ENCODE measurements around the gene PADI1.

Gene PADI1

DNA sequence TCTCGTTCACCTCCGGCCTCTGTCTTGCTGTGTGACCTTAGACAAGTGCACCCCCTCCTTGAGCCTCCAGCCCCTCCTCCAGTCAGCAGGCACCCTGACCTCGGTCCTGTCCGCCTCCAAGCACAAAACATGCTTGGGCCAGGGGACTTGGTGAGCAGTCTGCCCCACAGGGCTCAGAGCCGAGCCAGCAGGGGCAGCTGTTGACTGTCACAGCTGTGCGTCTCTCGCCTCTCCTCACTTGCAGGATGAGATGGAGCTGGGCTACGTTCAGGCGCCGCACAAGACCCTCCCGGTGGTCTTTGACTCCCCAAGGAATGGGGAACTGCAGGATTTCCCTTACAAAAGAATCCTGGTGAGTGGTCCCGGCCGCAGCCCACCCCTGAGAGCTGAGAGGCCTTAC lies 68.2 kb downstream of the PADI1 start:
- DNase-seq (ENCODE audit: low spot score): no peak

- peak; percentile 96 for DNase-seq (ENCODE audit: low spot score)
Measured at GRCh38 chr1:17274186-17275170, 69.5 kb downstream of the PADI1 start.

DNA sequence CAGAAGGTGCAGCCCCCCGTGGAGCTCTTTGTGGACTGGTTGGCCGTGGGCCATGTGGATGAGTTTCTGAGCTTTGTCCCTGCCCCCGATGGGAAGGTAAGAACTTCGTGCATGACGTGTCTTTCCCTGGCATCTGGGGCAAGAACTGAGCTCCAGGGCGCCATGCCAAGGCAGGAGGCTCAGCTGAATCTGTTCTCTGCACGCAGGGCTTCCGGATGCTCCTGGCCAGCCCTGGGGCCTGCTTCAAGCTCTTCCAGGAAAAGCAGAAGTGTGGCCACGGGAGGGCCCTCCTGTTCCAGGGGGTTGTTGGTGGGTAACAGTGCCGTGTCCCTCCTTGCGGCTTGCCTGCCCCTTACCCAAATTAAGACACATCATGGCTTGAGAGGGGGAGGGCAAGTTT lies 71.6 kb downstream of the PADI1 start:
- no peak for DNase-seq (ENCODE audit: low spot score)

DNA sequence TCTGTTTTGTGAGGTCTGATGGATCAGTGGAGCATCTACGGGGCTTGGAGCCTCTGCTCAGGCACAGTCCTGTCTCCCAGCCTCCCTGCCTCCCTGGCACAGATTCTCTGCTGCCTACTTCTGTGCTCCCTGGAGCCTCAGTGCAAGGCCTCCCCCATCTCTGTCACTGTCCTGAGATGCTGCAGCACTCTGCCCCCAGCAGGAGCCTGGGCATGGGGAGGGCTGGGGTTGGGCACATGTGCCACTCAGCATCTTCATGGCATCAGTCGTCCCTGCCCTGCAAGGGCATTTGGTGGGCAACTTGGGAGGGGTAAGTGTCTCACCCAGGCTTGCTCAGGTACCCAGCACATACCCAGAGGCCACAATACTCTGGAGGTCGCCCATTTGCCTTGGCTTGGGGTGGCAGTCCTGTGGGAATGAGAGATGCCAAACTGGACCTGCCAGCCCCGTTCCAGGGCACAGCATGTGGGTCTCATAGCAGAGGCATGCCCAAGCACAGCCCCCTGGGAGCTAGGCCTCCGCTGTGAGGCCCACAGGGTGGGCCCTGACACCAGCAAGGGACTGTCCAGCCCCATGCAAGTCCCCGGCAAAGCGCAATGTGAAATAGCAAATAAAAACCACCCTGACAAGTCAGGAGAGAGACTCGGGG lies 72.7 kb downstream of the PADI1 start:
- DNase-seq (ENCODE audit: low spot score): no peak

GRCh38 chr1:17278996-17279830 lies 74.3 kb downstream of the PADI1 start:
- no peak for DNase-seq (ENCODE audit: low spot score)

DNA sequence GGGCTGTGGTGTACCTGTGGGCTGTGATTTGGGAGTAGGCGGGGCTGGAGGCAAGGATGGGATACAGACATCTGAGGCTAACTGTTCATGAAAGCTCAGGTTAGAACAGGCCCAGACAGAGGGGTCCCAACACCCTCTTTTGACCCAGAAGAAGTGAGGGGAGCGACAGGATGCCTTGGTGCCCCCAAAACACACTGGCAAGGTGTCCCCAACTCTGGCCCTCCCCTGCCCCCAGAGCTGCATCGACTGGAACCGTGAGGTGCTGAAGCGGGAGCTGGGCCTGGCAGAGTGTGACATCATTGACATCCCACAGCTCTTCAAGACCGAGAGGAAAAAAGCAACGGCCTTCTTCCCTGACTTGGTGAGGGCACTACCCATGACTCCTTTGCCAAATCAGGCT lies 75.5 kb downstream of the PADI1 start:
- DNase-seq (ENCODE audit: low spot score): no peak

- DNase-seq (ENCODE audit: low spot score): no peak
Measured at GRCh38 chr1:17280894-17281293, 76.0 kb downstream of the PADI1 start.

- DNase-seq (ENCODE audit: low spot score): no peak
Measured at GRCh38 chr1:17281775-17282181, 76.8 kb downstream of the PADI1 start.

GRCh38 chr1:17282836-17283235 lies 77.9 kb downstream of the PADI1 start:
- no peak for DNase-seq (ENCODE audit: low spot score)

DNA sequence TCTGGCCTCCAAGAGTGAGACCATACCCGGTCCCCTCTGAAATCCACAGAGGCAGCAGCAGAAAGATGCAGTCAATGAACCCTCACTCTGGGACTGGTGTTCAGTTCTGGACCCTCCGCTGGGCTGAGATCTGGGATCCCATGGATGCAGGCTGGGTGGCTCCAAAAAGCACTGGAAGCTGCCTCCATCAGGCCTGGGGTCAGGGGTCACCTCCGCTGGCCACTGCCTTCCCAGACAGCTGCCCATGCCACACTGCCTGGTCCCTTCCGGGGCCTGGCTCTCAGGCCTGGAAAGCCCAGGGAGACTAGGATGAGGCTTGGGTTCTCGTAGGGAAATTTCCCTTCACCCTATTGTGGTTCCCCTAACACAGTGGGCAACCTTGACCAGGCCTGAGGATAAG lies 81.7 kb downstream of the PADI1 start:
- DNase-seq (ENCODE audit: low spot score): no peak

DNA sequence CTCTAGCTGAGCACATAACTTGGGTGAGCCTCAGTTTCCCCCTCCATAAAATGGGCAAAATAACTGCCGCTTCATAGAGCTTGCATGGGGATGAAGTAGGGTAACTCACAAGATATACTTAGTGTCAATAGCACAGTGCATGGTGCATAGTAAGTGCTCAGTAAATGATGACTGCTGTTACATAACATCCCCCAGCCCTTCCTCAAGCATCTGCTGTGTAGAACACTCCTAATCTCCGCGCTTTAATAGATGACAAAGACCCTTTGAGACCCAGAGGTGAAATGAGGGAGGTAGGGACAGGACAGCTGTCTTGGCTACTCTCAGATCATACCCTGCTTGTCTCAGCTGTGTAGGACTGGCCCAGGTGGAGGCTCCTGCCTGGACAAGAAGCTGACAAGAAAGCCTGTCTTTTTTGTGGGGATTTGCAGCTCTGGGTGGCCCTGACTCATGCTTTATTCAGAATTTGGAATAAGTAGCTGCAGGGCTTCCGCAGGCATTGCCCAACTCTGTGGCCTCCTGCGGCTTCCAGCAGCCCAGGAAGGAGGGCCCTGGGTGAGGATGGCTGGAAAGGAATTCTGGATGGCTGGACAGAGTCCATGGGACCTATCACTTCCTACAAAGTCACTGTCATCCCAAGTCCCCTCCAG lies 82.3 kb downstream of the PADI1 start:
- DNase-seq (ENCODE audit: low spot score): no peak

- DNase-seq (ENCODE audit: low spot score): no peak
Measured at GRCh38 chr1:17289721-17290120, 84.8 kb downstream of the PADI1 start.

- no peak for DNase-seq (ENCODE audit: low spot score)
Measured at GRCh38 chr1:17290553-17290952, 85.6 kb downstream of the PADI1 start.

DNA sequence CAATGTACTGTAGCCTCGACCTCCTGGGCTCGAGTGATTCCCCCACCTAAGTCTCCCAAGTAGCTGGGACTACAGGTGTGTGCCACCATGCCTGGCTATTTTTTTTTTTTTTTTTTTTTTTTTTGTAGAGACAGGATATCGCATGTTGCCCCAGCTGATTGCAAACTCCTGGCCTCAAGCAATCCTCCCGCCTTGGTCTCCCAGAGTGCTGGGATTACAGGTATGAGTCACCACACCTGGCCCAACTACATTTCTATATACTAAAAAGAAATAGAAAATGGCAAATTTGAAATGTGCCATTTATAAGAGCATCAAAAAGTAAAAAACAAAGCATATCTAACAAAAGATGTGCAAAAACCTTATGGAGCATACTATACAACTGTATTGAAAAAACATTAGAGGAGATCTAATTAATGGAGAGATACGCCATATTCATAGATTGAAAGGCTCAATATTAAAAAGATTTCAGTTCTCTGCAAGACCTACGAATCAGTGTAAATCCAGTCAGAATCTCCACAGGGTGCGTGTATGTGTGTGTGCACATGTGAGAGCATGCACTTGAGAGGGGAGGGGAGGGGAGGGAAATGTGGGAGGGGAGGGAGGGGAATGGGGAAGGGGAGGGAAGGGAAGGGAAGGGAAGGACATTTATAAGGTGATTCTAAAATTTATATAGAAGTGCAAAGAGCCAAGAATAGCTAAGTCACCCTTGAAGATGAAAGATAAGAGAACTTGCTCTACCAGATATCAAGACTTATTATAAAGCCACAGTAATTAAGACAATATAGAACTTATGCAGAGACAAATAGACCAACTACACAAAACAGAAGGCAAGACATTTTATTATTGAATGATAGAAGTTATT lies 87.6 kb downstream of the PADI1 start:
- no peak for DNase-seq (ENCODE audit: low spot score)

GRCh38 chr1:17293681-17294425 lies 88.9 kb downstream of the PADI1 start:
- DNase-seq (ENCODE audit: low spot score): no peak

GRCh38 chr1:17295292-17295691 lies 90.4 kb downstream of the PADI1 start:
- no peak for DNase-seq (ENCODE audit: low spot score)

Measured in iPS-NIHi11 (cell line).